ENCODE data around the gene CDC20. TPM values are rescaled to one million over a fixed set of nuclear protein-coding genes. Genes with fewer than 3 reads are reported as not detected.

Gene CDC20
- total and polyA plus RNA-seq, 2 of the 4 experiments (the other 2 are of a cell fraction), result 103 to 107 TPM

DNA sequence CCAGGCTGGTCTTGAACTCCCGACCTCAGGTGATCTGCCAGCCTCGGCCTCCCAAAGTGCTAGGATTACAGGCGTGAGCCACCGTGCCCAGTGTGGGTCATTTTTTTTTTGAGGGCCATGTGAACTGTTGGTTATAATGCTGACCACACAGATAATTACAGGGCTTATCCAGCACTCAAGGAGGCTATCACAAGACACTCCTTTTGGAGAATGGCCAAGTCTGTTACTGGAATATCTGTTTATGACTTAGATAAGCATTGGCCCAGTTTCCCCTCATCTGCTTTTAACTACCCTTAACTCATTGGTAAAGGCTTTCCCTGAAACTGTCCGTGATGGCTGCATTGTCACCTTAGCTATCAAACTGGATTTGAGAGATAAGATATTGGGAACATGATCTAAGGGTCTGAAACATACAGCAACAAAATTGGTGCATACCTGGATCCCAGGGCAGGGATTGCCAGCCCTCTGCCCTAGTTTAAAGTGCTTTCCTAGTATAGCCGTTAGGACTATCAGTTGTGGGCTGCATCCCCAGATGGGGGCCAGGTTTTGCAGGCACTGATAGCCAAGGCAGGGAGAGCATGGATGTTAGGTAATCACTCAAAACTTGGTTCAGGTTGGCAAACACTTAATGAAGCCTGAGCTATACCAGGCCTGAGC, 46.6 kb downstream of the CDC20 start:
- Histone ChIP-seq H4K5ac (ENCODE audit: low read depth, low read length) (0 out of 2 replicates have a peak overlapping the region, but pooled peaks have one; percentile 13), H3K36me3 (ENCODE audit: control insufficient read depth, insufficient read depth, low read length) (peaks cover 39% of the 10 kb centered on the region), H3K14ac (replicated peaks; ENCODE audit: low read depth, low read length) (no peak overlapping the region), H3K23ac (ENCODE audit: low read depth, low read length) (no peak overlapping the region), H3K18ac (ENCODE audit: low read depth, low read length) (no peak overlapping the region), H3K4ac (ENCODE audit: low read depth, low read length) (no peak overlapping the region), H3K4me2 (ENCODE audit: low read depth, low read length) (no peak overlapping the region; the same call in 1 of the 2 replicates), H3K79me1 (ENCODE audit: low read depth in 1 of 2, low read length in 2 of 2) (peaks cover 22 to 34% of the 10 kb centered on the region in 2 experiments), H3K27ac (ENCODE audit: insufficient read depth, low read length) (peak overlapping the region; percentile 44; the same call in 1 of the 2 replicates), H3K4me1 (ENCODE audit: control insufficient read depth, insufficient read depth, low read length) (peaks cover 4% of the 10 kb centered on the region; the same call in 1 of the 2 replicates), H3K9ac (ENCODE audit: low read depth, low read length) (no peak overlapping the region), H2AK5ac (ENCODE audit: low read depth, low read length) (no peak overlapping the region), H3K9me1 (ENCODE audit: insufficient read depth, low read length) (peaks cover 8% of the 10 kb centered on the region; the same call in 1 of the 2 replicates), H3K4me3 (ENCODE audit: insufficient read depth, low read depth, low read length) (no peak overlapping the region), H4K8ac (ENCODE audit: low read depth in 2 of 2, low read length in 2 of 2) (no peak overlapping the region), H2BK5ac (ENCODE audit: low read depth, low read length, poor library complexity, severe bottlenecking) (no peak overlapping the region), H4K20me1 (ENCODE audit: insufficient read depth, low read length) (no peaks in the 10 kb centered on the region), H2AFZ (replicated peaks; ENCODE audit: low read length, poor library complexity) (no peak overlapping the region), H2BK20ac (ENCODE audit: low read depth, low read length) (no peak overlapping the region), H2AK9ac (replicated peaks; ENCODE audit: low read depth, low read length, poor library complexity) (no peak overlapping the region), H4K91ac (ENCODE audit: insufficient read depth, low read depth, low read length) (no peak overlapping the region), H2BK120ac (ENCODE audit: low read depth, low read length) (no peak overlapping the region), H2BK15ac (ENCODE audit: low read depth, low read length) (no peak overlapping the region), H3K9me3 (ENCODE audit: control insufficient read depth, insufficient read depth, low read length) (no peaks in the 10 kb centered on the region), H3K56ac (ENCODE audit: extremely low read depth, insufficient read depth, low read length) (no peak overlapping the region), H3K27me3 (ENCODE audit: control insufficient read depth, insufficient read depth, low read length) (no peaks in the 10 kb centered on the region)
- POLR2A ChIA-PET (ENCODE audit: unreplicated experiment), result no interaction called here
- no peak for TF ChIP-seq BHLHE40 (IDR thresholded peaks at IDR 0.05; ENCODE audit: low read depth, low read length)
- no peak for TF ChIP-seq CEBPB (IDR thresholded peaks at IDR 0.05; ENCODE audit: low read depth, low read length)
- no peak for TF ChIP-seq MAZ (IDR thresholded peaks at IDR 0.05; ENCODE audit: borderline replicate concordance, low read depth, low read length)
- TF ChIP-seq CHD1 (IDR thresholded peaks at IDR 0.05; ENCODE audit: low read depth, low read length), result no peak
- TF ChIP-seq RFX5 (IDR thresholded peaks at IDR 0.05; ENCODE audit: low read depth, low read length), result no peak
- no peak for TF ChIP-seq MXI1 (IDR thresholded peaks at IDR 0.05; ENCODE audit: borderline replicate concordance, low read depth, low read length)
- no peak for TF ChIP-seq NFE2L2 (IDR thresholded peaks at IDR 0.05; ENCODE audit: low read depth, low read length)
- TF ChIP-seq FOS (IDR thresholded peaks at IDR 0.05; ENCODE audit: low read depth, low read length), result no peak
- no peak for TF ChIP-seq RAD21 (IDR thresholded peaks at IDR 0.05; ENCODE audit: low read length)
- TF ChIP-seq, protein P1, sequence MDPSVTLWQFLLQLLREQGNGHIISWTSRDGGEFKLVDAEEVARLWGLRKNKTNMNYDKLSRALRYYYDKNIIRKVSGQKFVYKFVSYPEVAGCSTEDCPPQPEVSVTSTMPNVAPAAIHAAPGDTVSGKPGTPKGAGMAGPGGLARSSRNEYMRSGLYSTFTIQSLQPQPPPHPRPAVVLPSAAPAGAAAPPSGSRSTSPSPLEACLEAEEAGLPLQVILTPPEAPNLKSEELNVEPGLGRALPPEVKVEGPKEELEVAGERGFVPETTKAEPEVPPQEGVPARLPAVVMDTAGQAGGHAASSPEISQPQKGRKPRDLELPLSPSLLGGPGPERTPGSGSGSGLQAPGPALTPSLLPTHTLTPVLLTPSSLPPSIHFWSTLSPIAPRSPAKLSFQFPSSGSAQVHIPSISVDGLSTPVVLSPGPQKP (IDR thresholded peaks at IDR 0.05; ENCODE audit: borderline replicate concordance, low read depth, low read length), result no peak
- in situ Hi-C loops (cut with MboI; ENCODE audit: low sequenced_read_pairs), result loop anchor here (25.0 kb wide), 1 partner anchor 493 kb away; no protein-coding TSS in a partner anchor
- WGBS, 2 experiments (ENCODE audit: extremely low coverage in 2 of 2, insufficient read length in 1 of 2), result 88% methylated on average over 1 of the region's 6 CpGs; no CpG with 5 or more reads in 1 of the 2 experiments
- DNase-seq (peak; percentile 58), ATAC-seq (ENCODE audit: low read depth) (peak; percentile 71)
- intact Hi-C loops (cut with micrococcal nuclease), result no loop called here
- CTCF ChIA-PET, result interaction anchor here (0.6 to 1.1 kb wide), 3 partner anchors 9 to 825 kb away, joined by 3 read pairs; no protein-coding TSS in a partner anchor
- BruUV-seq (replicated peaks), result no TSS peak
- dilution Hi-C loops (cut with HindIII; ENCODE audit: low sequenced_read_pairs, unreplicated experiment), result no loop called here

Data from IMR-90 (cell line).